GM23338 (cell line): ENCODE measurements around the gene RGL1. TPM values are rescaled to one million over a fixed set of nuclear protein-coding genes. Genes with fewer than 3 reads are reported as not detected.

Experiments used
- CREB1 ChIP-seq: fragments of 250-450 bp; sonication (Bioruptor Pico); IDR thresholded peaks from 2 replicates; pipeline ENCODE4 v1.5.0; 2020; ENCODE audit warnings: low read depth, mild to moderate bottlenecking, moderate library complexity
- CTCF ChIP-seq, 2 experiments: fragments of 200-600 bp in 1 of 2; sonication (generic) in 1 of 2; conservative IDR thresholded peaks; 2 replicates each; pipeline versions ENCODE4 v1.5.1 to v1.6.1; 2016 to 2017; ENCODE audit warnings: antibody characterized with exemption in 2 of 2, low read depth in 2 of 2, mild to moderate bottlenecking in 2 of 2, moderate library complexity in 1 of 2
- ETS1 ChIP-seq: IDR thresholded peaks from 2 replicates; pipeline ENCODE4 v1.6.1; 2016; ENCODE audit warnings: antibody characterized with exemption
- POLR2AphosphoS5 ChIP-seq: IDR thresholded peaks from 2 replicates; pipeline ENCODE4 v1.6.1; 2016; ENCODE audit warnings: antibody characterized with exemption, low read depth
- ZNF331 ChIP-seq: fragments of 250-450 bp; sonication (Bioruptor Pico); IDR thresholded peaks from 2 replicates; pipeline ENCODE4 v1.5.0; 2020; ENCODE audit warnings: low read depth, mild to moderate bottlenecking, moderate library complexity
- ZNF462 ChIP-seq: fragments of 250-450 bp; sonication (Bioruptor Pico); IDR thresholded peaks from 2 replicates; pipeline ENCODE4 v1.5.0; 2020; ENCODE audit warnings: mild to moderate bottlenecking, moderate library complexity
- polyA plus RNA-seq: library from polyadenylated mRNA; unstranded; fragments of >200 nt; fragmentation: Nextera tagmentation; extraction: Ambion mirVana; gene quantifications from 2 replicates; pipeline ENCODE4 v1.2.1, GENCODE V29; 2016
- total RNA-seq: library from RNA; depleted of rRNA; stranded (reverse); fragments of >200 nt; shearing (Covaris generic); gene quantifications from 2 replicates; pipeline ENCODE4 v1.2.3, GENCODE V29; 2014

The RGL1 gene
- total and polyA plus RNA-seq, 2 experiments from 2014 or later: 0.91 to 2.6 TPM

DNA sequence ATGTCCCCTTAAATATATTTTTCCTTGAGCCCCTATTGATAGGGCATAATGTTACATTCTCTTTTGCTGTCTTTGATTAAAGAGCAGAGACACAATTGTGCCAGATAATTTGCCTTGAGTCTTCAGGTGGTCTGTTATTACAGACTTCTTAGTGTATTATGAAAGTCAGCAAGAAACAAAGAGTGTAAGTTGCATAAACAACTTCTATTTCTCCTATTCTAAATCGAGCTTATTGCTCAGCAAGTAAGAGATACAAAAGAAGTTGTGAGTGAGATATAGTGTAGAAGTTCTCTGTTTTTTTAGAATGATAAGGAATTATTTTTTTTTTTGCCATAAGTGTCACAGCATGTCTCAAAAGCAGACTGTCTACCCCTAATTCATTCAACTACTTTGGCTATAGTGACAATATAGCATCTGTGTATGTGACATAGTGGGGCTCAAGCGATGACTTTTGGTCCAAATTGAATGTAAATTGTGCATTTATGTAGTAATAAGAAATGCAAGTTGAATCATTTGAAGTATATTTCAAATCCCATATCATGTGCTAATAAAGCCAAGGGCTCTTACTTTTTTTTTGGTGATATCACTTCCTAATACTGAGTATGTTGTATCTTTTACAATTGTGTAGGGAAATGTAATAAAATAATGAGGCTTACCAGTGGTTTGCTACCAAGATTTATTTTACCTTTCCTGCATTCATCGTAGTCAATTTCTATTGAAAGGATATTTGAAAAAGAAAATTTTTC lies 81.3 kb downstream of the RGL1 start (continued):
- TF ChIP-seq ZNF462 (CRISPR knock-in tag): no peak
- TF ChIP-seq ETS1: no peak
- TF ChIP-seq ZNF331 (CRISPR knock-in tag): no peak
- TF ChIP-seq CTCF (conservative IDR thresholded peaks at IDR 0.05; ENCODE audit: low read depth in 2 of 2): no peak
- TF ChIP-seq POLR2AphosphoS5: no peak
- no peak for TF ChIP-seq CREB1 (CRISPR knock-in tag)
